ENCODE data around the gene ETV6.

Gene ETV6

GRCh38 chr12:11726659-11727058 is 77.2 kb downstream of the ETV6 start:
- no peak for TF ChIP-seq CTCF (IDR thresholded peaks at IDR 0.05)
- H3K9me3 ChIP-seq: no peaks in the 10 kb centered on the region
- no peaks in the 10 kb centered on the region for H3K36me3 ChIP-seq
- no peaks in the 10 kb centered on the region for H3K27me3 ChIP-seq
- H3K4me3 ChIP-seq (ENCODE audit: low read depth in 1 of 2, low read length in 1 of 2): no peak overlapping the region
- peaks cover 62 to 70% of the 10 kb centered on the region in 2 experiments for H3K4me1 ChIP-seq (ENCODE audit: control insufficient read depth in 1 of 2, insufficient read depth in 1 of 2, low read depth in 1 of 2, low read length in 1 of 2)
- peak overlapping the region; percentile 43 for H3K27ac ChIP-seq

GRCh38 chr12:11727133-11727664 is 77.7 kb downstream of the ETV6 start:
- Histone ChIP-seq H3K27ac (peak overlapping the region; percentile 43), H3K4me3 (ENCODE audit: low read depth in 1 of 2, low read length in 1 of 2) (no peak overlapping the region), H3K27me3 (no peaks in the 10 kb centered on the region), H3K36me3 (no peaks in the 10 kb centered on the region), H3K9me3 (no peaks in the 10 kb centered on the region), H3K4me1 (ENCODE audit: control insufficient read depth in 1 of 2, insufficient read depth in 1 of 2, low read depth in 1 of 2, low read length in 1 of 2) (peaks cover 68 to 75% of the 10 kb centered on the region in 2 experiments)
- TF ChIP-seq CTCF (IDR thresholded peaks at IDR 0.05): no peak

GRCh38 chr12:11728154-11728755 is 78.8 kb downstream of the ETV6 start:
- Histone ChIP-seq H3K4me3 (ENCODE audit: low read depth in 1 of 2, low read length in 1 of 2) (no peak overlapping the region), H3K36me3 (no peaks in the 10 kb centered on the region), H3K4me1 (ENCODE audit: control insufficient read depth in 1 of 2, insufficient read depth in 1 of 2, low read depth in 1 of 2, low read length in 1 of 2) (peaks cover 76 to 84% of the 10 kb centered on the region in 2 experiments), H3K27ac (no peak overlapping the region), H3K9me3 (no peaks in the 10 kb centered on the region), H3K27me3 (no peaks in the 10 kb centered on the region)
- no peak for TF ChIP-seq CTCF (IDR thresholded peaks at IDR 0.05)

GRCh38 chr12:11729008-11729407 is 79.5 kb downstream of the ETV6 start:
- TF ChIP-seq CTCF (IDR thresholded peaks at IDR 0.05): no peak
- H3K4me3 ChIP-seq (ENCODE audit: low read depth in 1 of 2, low read length in 1 of 2): no peak overlapping the region
- H3K27ac ChIP-seq: peak overlapping the region; percentile 79
- H3K27me3 ChIP-seq: no peaks in the 10 kb centered on the region
- H3K36me3 ChIP-seq: no peaks in the 10 kb centered on the region
- peaks cover 68 to 80% of the 10 kb centered on the region in 2 experiments for H3K4me1 ChIP-seq (ENCODE audit: control insufficient read depth in 1 of 2, insufficient read depth in 1 of 2, low read depth in 1 of 2, low read length in 1 of 2)
- no peaks in the 10 kb centered on the region for H3K9me3 ChIP-seq

GRCh38 chr12:11729439-11730150 is 80.1 kb downstream of the ETV6 start:
- Histone ChIP-seq H3K9me3 (no peaks in the 10 kb centered on the region), H3K4me3 (ENCODE audit: low read depth in 1 of 2, low read length in 1 of 2) (no peak overlapping the region), H3K4me1 (ENCODE audit: control insufficient read depth in 1 of 2, insufficient read depth in 1 of 2, low read depth in 1 of 2, low read length in 1 of 2) (peaks cover 65 to 80% of the 10 kb centered on the region in 2 experiments), H3K36me3 (no peaks in the 10 kb centered on the region), H3K27me3 (no peaks in the 10 kb centered on the region), H3K27ac (peak overlapping the region; percentile 79)
- TF ChIP-seq CTCF (IDR thresholded peaks at IDR 0.05): no peak
